ENCODE results near the gene FBXO9.

FBXO9 gene

GRCh38 chr6:53074347-53074746 lies 9.1 kb downstream of the FBXO9 start:
- TF ChIP-seq, protein P1, sequence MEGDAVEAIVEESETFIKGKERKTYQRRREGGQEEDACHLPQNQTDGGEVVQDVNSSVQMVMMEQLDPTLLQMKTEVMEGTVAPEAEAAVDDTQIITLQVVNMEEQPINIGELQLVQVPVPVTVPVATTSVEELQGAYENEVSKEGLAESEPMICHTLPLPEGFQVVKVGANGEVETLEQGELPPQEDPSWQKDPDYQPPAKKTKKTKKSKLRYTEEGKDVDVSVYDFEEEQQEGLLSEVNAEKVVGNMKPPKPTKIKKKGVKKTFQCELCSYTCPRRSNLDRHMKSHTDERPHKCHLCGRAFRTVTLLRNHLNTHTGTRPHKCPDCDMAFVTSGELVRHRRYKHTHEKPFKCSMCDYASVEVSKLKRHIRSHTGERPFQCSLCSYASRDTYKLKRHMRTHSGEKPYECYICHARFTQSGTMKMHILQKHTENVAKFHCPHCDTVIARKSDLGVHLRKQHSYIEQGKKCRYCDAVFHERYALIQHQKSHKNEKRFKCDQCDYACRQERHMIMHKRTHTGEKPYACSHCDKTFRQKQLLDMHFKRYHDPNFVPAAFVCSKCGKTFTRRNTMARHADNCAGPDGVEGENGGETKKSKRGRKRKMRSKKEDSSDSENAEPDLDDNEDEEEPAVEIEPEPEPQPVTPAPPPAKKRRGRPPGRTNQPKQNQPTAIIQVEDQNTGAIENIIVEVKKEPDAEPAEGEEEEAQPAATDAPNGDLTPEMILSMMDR (IDR thresholded peaks at IDR 0.05; ENCODE audit: low read depth, low read length): no peak
- in situ Hi-C loops (cut with HindIII; ENCODE audit: low sequenced_read_pairs): no loop called here
- no peak for DNase-seq (ENCODE audit: low read depth, low spot score)
- no peak overlapping the region for H3K4me3 ChIP-seq (ENCODE audit: low read depth, low read length)

GRCh38 chr6:53080813-53081212 lies 15.6 kb downstream of the FBXO9 start:
- TF ChIP-seq, protein P1 (IDR thresholded peaks at IDR 0.05; ENCODE audit: low read depth, low read length): no peak
- no peak overlapping the region for H3K4me3 ChIP-seq (ENCODE audit: low read depth, low read length)
- DNase-seq (ENCODE audit: low read depth, low spot score): no peak
- in situ Hi-C loops (cut with HindIII; ENCODE audit: low sequenced_read_pairs): no loop called here

DNA sequence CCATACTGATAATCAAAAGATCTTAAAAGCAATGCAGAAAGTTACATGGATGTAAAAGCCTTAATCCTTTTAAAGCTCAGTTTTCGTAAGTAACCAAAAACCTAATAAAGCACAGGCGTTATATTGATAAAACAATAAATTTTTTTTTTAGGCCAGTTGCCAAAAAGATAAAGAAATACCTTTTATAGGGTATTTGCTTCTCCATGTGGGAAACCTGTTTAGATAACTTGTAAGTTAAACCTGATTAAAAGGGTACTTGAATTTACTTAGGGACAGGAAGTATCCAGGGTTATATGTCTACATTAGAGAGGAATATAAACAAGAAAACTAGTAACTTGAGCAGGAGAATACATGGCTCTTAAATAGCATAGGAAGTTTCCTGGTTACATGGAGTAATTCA lies 21.1 kb downstream of the FBXO9 start:
- in situ Hi-C loops (cut with HindIII; ENCODE audit: low sequenced_read_pairs): no loop called here
- TF ChIP-seq, protein P1 (IDR thresholded peaks at IDR 0.05; ENCODE audit: low read depth, low read length): no peak
- DNase-seq (ENCODE audit: low read depth, low spot score): no peak
- H3K4me3 ChIP-seq (ENCODE audit: low read depth, low read length): no peak overlapping the region

- TF ChIP-seq, protein P1 (IDR thresholded peaks at IDR 0.05; ENCODE audit: low read depth, low read length): no peak
- in situ Hi-C loops (cut with HindIII; ENCODE audit: low sequenced_read_pairs): no loop called here
- H3K4me3 ChIP-seq (ENCODE audit: low read depth, low read length): no peak overlapping the region
- no peak for DNase-seq (ENCODE audit: low read depth, low spot score)
Observed at GRCh38 chr6:53089948-53090347, 24.7 kb downstream of the FBXO9 start.

DNA sequence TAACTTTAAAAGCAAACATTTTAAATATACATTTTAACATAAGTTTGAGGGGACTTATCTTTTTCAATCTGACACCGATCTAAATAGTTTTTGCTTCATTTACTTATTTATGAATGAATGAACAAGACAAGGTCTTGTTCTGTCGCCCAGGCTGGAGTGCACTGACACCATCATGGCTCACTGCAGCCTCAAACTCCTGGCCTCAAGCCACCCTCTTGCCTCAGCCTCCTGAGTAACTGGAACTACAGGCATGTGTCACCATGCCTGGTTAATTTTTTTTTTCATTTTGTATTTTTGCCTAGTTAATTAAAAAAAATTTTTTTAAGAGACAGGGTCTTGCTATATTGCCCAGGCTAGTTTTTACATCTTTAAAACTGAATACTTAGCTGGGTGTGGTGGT lies 25.4 kb downstream of the FBXO9 start:
- no peak overlapping the region for H3K4me3 ChIP-seq (ENCODE audit: low read depth, low read length)
- in situ Hi-C loops (cut with HindIII; ENCODE audit: low sequenced_read_pairs): no loop called here
- peak; percentile 31 for DNase-seq (ENCODE audit: low read depth, low spot score)
- TF ChIP-seq, protein P1 (IDR thresholded peaks at IDR 0.05; ENCODE audit: low read depth, low read length): no peak

GRCh38 chr6:53095270-53095669 lies 30.1 kb downstream of the FBXO9 start:
- in situ Hi-C loops (cut with HindIII; ENCODE audit: low sequenced_read_pairs): no loop called here
- TF ChIP-seq, protein P1 (IDR thresholded peaks at IDR 0.05; ENCODE audit: low read depth, low read length): no peak
- H3K4me3 ChIP-seq (ENCODE audit: low read depth, low read length): no peak overlapping the region
- DNase-seq (ENCODE audit: low read depth, low spot score): no peak

DNA sequence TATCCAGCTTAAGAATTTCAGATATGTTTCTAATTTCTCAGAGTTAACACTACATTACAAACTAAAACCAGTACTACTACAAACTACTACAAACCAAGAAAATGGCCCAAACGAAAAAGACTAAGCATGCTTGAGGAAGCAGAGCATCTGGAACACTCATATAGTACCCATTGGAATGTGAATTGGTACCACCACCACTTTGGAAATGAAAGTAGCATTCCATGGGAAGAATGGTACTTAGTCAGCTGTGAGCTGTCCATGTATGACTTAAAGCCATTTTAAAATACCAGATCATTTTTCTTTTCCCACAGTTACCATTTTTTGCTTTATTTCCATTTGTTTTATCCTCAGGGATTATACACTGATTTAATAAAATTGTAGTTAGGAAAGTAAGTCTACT lies 30.5 kb downstream of the FBXO9 start:
- TF ChIP-seq, protein P1 (IDR thresholded peaks at IDR 0.05; ENCODE audit: low read depth, low read length): no peak
- H3K4me3 ChIP-seq (ENCODE audit: low read depth, low read length): no peak overlapping the region
- DNase-seq (ENCODE audit: low read depth, low spot score): no peak
- in situ Hi-C loops (cut with HindIII; ENCODE audit: low sequenced_read_pairs): no loop called here

All from astrocyte of the spinal cord (primary cell).